Adipocyte (in vitro differentiated cells): ENCODE measurements around the gene CDK9.

Experiments used
- DNase-seq: peaks from one replicate; pipeline ENCODE4 v3.0.0-alpha.2; 2015; ENCODE audit warnings: low read depth
- H3K27me3 ChIP-seq: replicated peaks from 2 replicates; pipeline ENCODE4 v1.7.0; 2013; ENCODE audit warnings: mild to moderate bottlenecking, low read length, moderate library complexity; ENCODE audit not compliant: control insufficient read depth, insufficient read depth
- H3K36me3 ChIP-seq: 2 replicates; pipeline ENCODE4 v1.7.0; 2013; ENCODE audit warnings: low read length, mild to moderate bottlenecking, moderate library complexity; ENCODE audit not compliant: control insufficient read depth, insufficient read depth, severe bottlenecking
- H3K4me1 ChIP-seq: 2 replicates; pipeline ENCODE4 v1.7.0; 2013; ENCODE audit warnings: mild to moderate bottlenecking, low read length, moderate library complexity; ENCODE audit not compliant: control insufficient read depth, insufficient read depth
- H3K4me3 ChIP-seq: 2 replicates; pipeline ENCODE4 v1.7.0; 2013; ENCODE audit warnings: mild to moderate bottlenecking, low read length, moderate library complexity
- H3K9ac ChIP-seq: 2 replicates; pipeline ENCODE4 v1.7.0; 2013; ENCODE audit warnings: mild to moderate bottlenecking, low read length, moderate library complexity
- H3K9me3 ChIP-seq: 2 replicates; pipeline ENCODE4 v1.7.0; 2013; ENCODE audit warnings: mild to moderate bottlenecking, low read length, moderate library complexity; ENCODE audit not compliant: control insufficient read depth

The CDK9 gene

DNA sequence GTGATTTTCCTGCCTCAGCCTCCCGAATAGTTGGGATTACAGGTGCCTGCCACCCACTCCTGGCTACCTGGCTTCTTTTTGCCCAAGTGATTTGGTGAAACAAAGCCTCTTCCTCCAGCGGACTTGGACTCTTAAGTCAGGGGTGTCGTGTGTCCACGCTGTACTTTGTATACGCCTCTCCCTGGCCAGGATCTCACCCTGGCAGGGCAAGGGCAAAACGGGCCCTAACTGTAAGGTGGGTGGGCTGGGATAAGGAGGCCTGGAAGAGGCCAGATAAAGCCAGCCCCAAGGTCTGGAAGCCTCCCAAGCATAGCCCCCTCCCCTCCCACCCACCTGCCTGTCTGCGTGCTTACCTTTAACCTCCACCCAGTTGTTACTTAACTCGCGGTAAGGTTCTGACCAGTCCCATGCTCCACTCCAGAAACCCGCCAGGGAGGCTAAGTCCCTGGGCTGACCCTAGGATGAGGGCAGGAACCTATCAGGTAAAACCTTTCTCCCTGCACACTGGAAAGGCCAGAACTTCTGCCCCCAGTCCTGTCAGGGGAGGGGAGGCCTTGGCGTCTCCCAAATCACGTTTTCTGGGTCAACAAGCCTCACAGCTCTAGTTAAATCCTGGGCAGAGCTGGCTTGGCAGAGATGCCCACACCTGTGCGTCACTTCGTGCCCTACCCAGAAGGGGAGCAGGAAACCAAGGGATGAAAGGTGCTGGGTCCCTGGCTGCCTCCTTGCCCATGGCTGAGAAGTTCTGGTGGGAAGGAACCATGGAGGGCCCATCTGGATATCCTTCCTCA is 8.4 kb downstream of the CDK9 start:
- Histone ChIP-seq H3K4me1 (peaks cover 50% of the 10 kb centered on the region), H3K9ac (no peak overlapping the region), H3K9me3 (no peaks in the 10 kb centered on the region), H3K4me3 (no peak overlapping the region), H3K36me3 (peaks cover 42% of the 10 kb centered on the region), H3K27me3 (no peaks in the 10 kb centered on the region)
- DNase-seq = no peak

DNA sequence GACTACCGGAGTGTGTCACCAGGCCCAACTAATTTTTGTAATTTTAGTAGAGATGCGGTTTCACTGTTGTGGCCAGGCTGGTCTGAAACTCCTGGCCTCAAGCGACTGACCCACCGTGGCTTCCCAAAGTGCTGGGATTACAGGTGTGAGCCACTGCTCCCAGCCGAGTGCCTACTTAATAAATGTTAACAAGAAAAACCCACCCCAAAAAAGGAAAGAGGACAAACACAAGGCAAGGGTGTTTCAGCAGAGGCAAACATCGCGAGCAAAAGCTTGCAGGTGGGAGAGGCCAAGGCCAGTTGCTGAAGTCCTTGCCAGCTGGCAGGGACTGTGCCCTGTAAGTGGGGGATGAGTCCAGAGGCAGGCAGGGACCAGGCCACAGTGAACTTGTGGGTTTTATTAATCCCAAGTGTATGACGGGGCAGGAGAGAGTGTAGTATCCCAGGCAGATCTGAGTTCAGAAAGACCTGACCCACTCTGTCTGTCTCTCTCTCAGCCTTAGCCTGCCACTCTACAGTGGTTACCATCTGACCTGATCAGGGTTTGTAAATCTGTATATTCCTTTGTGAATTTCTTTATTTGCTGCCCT is 10.5 kb downstream of the CDK9 start:
- Histone ChIP-seq H3K9ac (no peak overlapping the region), H3K27me3 (no peaks in the 10 kb centered on the region), H3K9me3 (no peaks in the 10 kb centered on the region), H3K36me3 (peaks cover 21% of the 10 kb centered on the region), H3K4me1 (peaks cover 45% of the 10 kb centered on the region), H3K4me3 (no peak overlapping the region)
- DNase-seq = no peak

DNA sequence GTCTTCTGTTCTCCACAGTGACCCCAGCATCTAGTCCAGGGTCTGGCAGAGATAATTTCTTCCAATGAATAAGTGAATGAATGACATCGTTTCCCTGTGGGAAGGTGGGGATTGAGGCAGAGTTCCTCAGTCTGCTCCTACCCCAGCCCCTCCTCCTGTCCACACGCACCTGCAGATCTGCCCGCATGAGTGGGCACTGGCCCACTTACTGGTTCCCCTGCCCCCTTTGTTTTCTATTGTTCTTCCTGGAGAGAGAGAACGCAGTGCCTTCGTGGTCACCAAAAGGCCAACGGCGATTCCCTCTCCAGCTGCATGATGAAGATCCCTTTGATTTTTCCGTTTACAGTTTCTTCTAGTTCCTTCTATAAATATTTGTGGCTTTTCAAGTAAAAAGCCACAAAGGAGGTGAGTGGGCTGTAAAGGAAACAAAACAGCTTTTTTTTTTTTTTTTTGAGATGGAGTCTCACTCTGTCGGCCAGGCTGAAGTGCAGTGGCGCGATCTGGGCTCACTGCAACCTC is 11.1 kb downstream of the CDK9 start:
- Histone ChIP-seq H3K27me3 (no peaks in the 10 kb centered on the region), H3K36me3 (peaks cover 15% of the 10 kb centered on the region), H3K9me3 (no peaks in the 10 kb centered on the region), H3K4me3 (no peak overlapping the region), H3K4me1 (peaks cover 46% of the 10 kb centered on the region), H3K9ac (no peak overlapping the region)
- DNase-seq = no peak

DNA sequence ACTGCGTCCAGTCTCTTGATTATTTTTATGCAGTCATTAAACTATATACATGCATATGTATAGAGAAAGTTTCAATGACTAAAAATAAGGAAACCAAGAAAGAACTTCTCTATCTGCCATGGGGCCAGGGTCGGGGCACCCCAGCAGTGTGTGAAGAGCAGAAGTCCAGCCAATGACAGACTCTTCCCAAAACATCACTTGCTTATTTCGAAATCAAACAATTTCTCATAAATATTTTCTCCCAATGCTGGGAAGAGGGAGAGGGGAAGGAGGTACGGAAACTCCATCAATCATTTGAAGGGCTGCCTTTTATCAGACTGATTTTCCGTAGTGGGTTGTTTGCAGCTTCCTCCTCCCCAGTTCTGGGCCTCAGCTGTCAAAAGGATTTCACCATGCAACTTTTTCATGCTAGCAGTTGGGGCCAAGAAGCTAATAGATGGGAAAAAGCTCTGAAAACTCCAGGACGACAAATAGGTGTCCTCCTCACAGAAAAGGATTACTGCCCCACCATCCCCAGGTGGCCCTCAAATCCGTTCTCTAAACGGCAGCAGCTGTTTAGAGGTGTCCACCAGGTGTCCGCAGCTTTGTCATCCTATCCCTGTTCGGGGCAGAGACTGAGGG is 16.2 kb downstream of the CDK9 start:
- Histone ChIP-seq H3K27me3 (no peaks in the 10 kb centered on the region), H3K36me3 (peaks cover 23% of the 10 kb centered on the region), H3K4me3 (peak overlapping the region; percentile 80), H3K4me1 (peaks cover 34% of the 10 kb centered on the region), H3K9me3 (no peaks in the 10 kb centered on the region), H3K9ac (peak overlapping the region; percentile 92)
- DNase-seq = peak; percentile 50

DNA sequence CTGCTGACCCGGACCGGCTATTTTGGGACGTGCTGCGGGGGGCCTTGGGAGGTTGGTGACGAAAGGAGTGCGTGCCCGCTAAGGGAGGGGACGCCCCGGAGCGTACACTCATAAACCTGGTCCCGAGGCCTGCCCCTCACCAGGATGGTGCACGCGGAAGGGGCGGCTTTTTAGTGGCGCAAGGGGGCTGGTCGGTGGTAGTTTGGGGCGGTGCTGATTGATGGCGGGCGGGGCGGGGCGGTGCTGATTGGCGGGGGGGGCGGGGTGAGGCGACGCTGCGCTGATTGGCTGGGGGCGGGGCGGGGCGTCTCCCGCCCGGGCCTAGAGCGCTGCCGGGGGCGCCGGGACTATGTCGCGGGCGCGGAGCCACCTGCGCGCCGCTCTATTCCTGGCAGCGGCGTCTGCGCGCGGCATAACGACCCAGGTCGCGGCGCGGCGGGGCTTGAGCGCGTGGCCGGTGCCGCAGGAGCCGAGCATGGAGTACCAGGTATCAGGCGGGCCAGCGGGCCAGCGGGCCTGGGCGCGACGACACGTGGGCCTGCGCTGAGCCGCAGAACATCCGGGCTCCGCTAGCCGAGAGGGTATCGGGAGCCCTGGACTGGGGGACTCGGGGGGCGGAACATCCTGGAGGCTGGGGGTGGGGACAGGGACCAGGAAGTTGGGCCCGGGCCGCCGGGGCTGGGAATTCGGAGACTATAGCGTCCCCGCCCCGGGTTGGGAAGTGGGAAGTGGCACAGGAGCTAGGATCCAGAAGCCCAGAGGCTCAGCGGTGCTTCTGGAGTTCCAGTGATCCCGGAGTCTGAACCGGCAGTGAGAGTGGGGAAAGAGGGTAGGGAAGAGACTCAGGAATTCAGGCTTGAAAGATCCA is 17.0 kb downstream of the CDK9 start, which contains the start of gene FPGS:
Gene FPGS (plus strand): TSS at position 307 of the 868 bp plus-strand sequence. CDS start 43 bp downstream, at position 350.
- Histone ChIP-seq H3K4me1 (peaks cover 34% of the 10 kb centered on the region), H3K9me3 (no peaks in the 10 kb centered on the region), H3K9ac (peak within 1 kb of the TSS; percentile 99), H3K27me3 (no peaks in the 10 kb centered on the region), H3K36me3 (peaks cover 30% of the 10 kb centered on the region), H3K4me3 (peak within 1 kb of the TSS; percentile 92)
- peak; percentile 94 for DNase-seq

DNA sequence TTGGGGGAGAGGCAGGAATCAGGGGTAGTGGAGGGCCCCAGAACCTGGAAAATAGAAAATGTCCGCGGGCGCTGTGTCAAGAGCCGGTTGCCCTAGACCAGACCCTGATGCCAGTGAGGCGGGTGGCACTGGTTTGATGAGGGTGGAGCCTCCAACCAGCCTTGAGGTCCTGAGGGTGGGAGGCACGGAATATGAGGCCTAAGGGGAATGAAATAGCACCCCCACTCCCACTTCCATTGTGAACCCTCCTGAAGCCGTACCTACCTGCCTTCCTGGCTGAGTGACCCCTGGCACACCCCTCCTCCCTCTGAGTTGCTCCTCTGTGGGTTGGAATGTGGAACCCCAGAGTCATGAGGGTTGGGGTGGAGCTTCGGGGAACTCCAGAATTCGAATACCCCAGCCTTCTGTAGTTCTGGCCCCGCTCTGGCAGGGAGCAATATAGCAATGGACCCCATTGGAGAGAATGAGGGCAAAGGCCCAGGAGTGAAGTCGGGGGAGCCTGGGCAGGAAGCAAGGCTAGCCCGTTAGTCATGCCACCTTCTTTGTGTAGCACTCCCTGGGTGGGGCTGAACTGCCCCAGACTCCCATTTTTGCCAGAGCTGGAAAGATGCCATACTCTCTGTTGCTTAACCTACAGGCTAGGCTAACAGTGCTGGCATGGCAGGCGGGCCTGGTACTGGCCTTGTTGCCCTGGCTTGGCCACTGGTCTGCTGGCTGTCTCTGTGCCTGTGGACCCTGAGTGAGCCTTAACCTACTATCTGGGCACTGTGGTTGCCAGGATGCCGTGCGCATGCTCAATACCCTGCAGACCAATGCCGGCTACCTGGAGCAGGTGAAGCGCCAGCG is 17.9 kb downstream of the CDK9 start:
- H3K36me3 ChIP-seq = peaks cover 39% of the 10 kb centered on the region
- peak overlapping the region; percentile 92 for H3K4me3 ChIP-seq
- peak; percentile 48 for DNase-seq
- H3K9ac ChIP-seq = peak overlapping the region; percentile 99
- no peaks in the 10 kb centered on the region for H3K9me3 ChIP-seq
- peaks cover 30% of the 10 kb centered on the region for H3K4me1 ChIP-seq
- no peaks in the 10 kb centered on the region for H3K27me3 ChIP-seq

DNA sequence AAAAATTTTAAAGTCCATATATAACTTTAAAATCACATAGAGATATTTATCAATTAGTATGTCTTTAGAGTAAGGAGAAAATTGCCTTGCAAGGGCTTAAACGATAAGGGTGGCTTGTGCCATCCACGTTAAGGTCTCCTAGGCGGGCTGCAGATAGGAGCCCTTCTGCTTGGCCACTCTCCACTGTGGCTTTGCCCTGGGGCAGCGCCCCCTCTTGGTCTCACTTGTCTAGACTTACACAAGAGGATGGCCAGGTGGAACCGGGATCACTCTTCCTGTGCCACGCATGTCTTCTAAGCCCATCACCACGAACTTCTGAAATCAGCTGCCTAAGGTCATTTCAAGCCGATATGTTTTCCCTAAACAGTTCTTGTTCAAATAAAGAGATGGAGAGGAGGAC is 19.8 kb downstream of the CDK9 start:
- Histone ChIP-seq H3K4me3 (no peak overlapping the region), H3K9ac (peak overlapping the region; percentile 36), H3K27me3 (no peaks in the 10 kb centered on the region), H3K36me3 (peaks cover 54% of the 10 kb centered on the region), H3K9me3 (no peaks in the 10 kb centered on the region), H3K4me1 (peaks cover 38% of the 10 kb centered on the region)
- peak; percentile 44 for DNase-seq

DNA sequence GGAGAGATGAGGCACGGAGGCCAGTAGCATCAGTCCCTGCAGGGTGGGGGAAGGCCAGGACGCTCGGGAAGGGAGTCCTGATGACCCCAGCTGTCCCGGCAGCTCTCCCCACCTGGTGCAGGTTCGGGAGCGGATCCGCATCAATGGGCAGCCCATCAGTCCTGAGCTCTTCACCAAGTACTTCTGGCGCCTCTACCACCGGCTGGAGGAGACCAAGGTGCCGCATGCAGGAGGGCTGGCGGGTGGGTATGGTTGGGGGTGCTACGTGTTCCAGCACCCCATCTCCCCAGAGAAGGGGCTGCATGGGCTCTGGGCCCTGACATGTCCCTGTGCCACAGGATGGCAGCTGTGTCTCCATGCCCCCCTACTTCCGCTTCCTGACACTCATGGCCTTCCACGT is 21.0 kb downstream of the CDK9 start:
- no peak for DNase-seq
- Histone ChIP-seq H3K36me3 (peaks cover 64% of the 10 kb centered on the region), H3K4me3 (no peak overlapping the region), H3K9me3 (no peaks in the 10 kb centered on the region), H3K9ac (no peak overlapping the region), H3K4me1 (peaks cover 30% of the 10 kb centered on the region), H3K27me3 (no peaks in the 10 kb centered on the region)

DNA sequence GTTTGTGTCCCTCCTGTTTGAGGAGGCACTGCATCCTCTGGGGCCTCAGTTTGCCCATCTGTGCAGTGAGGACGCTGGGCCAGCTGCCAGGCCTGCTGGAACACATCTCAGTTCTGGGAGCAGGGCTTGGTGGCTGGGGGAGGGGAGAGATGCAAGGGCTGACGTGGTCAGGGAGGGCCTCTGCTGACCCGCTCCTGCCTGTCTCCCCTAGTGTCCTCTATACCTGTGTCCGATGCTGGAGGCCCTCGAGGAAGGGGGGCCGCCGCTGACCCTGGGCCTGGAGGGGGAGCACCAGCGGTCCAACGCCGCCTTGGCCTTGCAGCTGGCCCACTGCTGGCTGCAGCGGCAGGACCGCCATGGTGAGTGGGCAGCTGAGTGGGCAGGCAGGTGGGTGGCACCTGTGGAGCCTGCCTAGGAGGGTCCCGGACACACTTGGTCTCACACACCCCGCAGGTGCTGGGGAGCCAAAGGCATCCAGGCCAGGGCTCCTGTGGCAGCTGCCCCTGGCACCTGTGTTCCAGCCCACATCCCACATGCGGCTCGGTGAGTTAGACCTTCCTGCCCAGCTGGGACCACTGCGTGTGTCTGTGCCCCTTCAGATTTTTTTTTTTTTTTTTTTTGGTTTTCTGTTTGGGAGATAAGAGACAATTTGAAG is 22.6 kb downstream of the CDK9 start:
- DNase-seq = no peak
- H3K36me3 ChIP-seq = peaks cover 80% of the 10 kb centered on the region
- H3K4me1 ChIP-seq = peaks cover 24% of the 10 kb centered on the region
- H3K9ac ChIP-seq = no peak overlapping the region
- no peaks in the 10 kb centered on the region for H3K9me3 ChIP-seq
- H3K4me3 ChIP-seq = no peak overlapping the region
- H3K27me3 ChIP-seq = no peaks in the 10 kb centered on the region
